Stimulated activated CD4-positive, alpha-beta T cell treated with anti-CD3 and anti-CD28 coated beads, Interleukin-15, amount 100 ng/mL, for 24 hours (primary cell): ENCODE measurements around the gene DPEP1.
"Not testable (repeated sequence)": the region's sequence is repeated elsewhere in the genome, so short reads cannot be mapped to it uniquely, and the experiment has no call there.

Experiments used
- DNase-seq: peaks from one replicate; pipeline ENCODE4 v3.0.0-alpha.2; 2020

DPEP1 gene

GRCh38 chr16:89621698-89622409 lies 8.4 kb downstream of the DPEP1 start:
- no peak for DNase-seq

- no peak for DNase-seq
Observed at GRCh38 chr16:89623511-89624261, 10.2 kb downstream of the DPEP1 start.

DNA sequence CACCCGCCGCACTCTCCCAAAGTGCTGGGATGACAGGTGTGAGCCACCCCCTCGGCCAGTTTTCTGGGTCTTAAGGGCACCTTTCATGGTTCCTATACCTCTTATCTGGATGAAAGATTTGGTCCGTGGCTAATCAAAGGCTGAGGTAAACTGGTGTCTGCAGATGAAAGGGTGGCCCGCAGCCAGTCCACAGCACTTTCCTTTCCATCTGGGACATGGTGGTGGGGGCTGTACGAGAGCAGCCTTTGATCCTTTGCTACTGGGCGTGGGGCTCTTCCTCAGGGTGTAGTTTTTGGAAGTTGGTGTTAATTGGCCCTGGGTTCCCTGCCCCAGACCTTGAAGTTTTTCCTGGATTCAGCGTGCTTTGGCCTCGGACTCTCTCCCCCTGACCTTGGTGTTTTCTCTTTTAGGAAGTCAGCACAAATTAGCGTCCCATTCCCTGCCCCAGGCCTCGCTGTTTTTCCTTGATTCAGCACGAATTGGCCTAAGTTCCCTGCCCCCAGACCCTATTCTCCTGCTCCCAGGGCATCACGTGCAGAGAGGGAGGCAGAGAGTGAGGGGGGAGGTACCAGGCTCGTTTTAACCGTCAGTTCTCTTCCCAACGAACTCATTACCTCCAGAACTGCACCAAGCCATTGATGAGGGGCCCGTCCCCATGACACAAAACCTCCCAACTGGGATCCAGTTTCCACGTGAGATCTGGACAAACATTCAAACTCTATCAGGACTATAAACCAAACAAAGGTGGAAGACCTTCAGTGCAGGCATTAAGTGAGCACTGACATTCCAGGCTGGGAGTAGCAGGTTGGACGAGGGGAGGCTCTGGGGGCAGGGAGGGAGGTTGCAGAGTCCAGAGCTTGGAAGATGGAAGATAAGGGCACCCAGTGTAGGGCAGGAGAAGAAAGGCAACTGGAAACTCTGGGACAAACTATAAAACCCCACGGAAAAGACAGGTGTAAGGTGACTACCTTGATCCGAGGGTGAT lies 11.6 kb downstream of the DPEP1 start:
- no peak for DNase-seq

DNA sequence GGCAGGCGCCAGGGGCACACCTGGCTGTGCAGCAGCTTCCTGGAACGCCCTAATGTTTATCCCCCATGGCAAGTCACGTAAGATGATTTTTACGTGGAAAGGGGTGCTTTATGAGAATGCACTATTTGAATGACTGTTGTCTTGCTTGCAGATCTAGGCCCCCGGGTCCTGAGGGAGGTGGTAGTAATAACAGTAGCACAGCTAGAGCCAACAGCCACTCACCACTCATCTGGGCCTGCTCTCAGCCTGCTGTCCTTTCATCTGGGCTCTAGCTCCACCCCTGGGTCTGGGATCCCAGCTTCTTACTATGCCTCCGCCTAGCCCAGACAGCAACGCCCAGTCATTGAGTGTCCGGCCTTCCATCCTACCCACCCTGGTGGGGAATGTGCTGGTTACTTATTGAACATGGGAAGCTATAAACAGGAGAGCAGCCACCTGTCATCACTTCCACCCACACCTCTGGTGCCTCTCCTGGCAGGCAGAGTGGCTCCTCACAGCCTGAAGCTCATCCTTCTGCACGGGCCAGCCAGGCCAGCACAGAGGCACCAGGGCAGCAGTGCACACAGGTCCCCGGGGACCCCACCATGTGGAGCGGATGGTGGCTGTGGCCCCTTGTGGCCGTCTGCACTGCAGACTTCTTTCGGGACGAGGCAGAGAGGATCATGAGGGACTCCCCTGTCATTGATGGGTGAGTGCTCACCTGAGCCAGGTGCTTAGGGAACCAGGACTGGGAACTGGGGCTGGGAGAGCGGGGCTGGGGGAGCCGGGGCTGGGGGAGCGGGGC lies 16.6 kb downstream of the DPEP1 start:
- DNase-seq, result no peak

GRCh38 chr16:89633064-89633631 lies 19.7 kb downstream of the DPEP1 start:
- no peak for DNase-seq

GRCh38 chr16:89634463-89635385 lies 21.3 kb downstream of the DPEP1 start:
- not testable (repeated sequence) for DNase-seq

GRCh38 chr16:89636663-89637062 lies 23.2 kb downstream of the DPEP1 start:
- DNase-seq, result no peak

DNA sequence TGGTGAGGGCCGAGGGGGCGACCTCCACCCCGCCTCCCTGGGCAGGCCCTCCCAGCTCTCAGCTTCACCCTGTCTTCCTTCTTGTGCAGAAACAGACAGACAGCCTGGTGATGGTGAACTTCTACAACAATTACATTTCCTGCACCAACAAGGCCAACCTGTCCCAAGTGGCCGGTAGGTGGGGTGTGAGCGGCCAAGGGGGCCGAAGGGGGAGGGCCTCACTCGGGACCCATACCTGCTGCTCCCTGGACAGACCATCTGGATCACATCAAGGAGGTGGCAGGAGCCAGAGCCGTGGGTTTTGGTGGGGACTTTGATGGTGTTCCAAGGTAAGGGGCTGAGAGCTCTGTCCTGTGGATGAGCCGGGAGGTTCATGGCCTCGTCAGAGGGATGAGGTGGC lies 23.9 kb downstream of the DPEP1 start:
- DNase-seq, result no peak

DNA sequence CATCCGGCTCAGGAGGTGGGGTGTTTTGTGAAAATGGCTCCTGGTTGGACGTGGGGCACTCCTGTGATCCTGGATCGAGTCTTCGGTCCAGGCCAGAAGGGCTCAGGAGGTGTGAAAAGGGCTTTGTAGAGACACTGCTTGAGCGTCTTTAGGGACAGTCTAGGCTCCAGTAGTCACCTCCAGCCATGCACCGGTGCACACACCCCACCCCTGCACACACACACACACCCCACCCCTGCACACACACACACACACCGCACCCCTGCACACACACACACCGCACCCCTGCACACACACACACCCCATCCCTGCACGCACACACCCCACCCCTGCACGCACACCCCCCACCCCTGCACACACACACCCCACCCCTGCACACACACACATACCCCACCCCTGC lies 25.0 kb downstream of the DPEP1 start:
- no peak for DNase-seq

- DNase-seq, result no peak
Observed at GRCh38 chr16:89639385-89639784, 25.9 kb downstream of the DPEP1 start.

- DNase-seq, result no peak
Observed at GRCh38 chr16:89641458-89642119, 28.1 kb downstream of the DPEP1 start.

- DNase-seq, result no peak
Observed at GRCh38 chr16:89642574-89642973, 29.1 kb downstream of the DPEP1 start.

GRCh38 chr16:89643769-89644300 lies 30.4 kb downstream of the DPEP1 start:
- no peak for DNase-seq

DNA sequence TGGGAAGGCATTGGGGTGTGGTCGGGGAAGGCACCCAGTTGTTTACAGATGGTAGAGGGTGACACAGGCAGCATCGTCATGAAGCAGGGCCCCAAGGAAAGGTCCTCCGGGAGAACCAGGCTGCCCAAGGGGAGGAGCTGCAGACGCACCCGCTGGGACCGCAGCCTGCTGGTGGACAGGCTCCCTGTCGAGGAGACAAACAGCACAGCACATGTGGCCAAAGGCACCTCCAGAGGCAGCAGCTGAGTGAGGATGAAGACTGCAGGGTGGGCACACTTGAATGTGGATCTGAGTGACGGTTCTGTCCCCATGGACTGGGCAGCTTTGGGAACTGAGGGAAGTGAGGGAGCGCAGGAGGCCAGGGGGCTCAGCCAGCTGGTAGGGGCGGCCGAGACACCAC lies 31.7 kb downstream of the DPEP1 start:
- DNase-seq, result no peak

DNA sequence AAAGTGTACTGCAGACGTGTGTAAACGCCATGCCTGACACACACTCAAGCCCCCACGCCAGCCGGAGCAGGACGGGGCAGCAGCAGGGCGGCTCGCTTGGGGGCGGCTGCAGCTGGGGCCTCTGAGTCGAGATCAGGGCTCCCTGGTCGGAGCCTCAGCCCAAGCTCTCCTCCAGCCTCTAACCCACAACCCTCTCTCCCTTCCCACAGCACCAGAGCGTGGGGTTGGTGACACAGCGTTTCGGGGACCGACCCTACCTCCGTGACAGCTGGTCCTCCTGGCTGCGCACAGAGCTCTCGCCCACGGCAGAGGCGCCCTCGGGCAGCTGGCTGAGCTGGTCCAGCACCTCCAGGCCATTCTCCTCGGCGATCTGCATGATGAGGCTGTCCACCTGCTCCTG lies 32.8 kb downstream of the DPEP1 start:
- DNase-seq, result no peak

DNA sequence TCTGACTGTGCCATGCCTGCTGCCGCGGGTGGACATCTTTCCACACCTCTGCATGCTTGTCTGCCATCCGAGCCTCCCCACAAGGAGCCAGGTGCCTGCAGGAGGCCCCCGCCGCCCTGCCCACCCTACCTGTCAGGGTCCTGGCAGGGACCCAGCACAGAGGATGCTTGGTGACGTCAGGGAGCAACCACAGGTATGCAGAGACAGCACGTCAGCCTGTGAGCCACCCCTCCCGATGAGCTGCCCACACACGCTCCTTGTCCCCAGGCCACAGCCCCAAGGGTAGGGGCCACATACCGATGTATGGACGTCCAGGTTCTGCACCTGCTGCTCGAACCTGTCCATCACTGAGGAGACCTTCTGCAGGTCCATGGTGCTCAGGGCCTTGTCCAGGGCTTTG lies 33.5 kb downstream of the DPEP1 start:
- no peak for DNase-seq

DNA sequence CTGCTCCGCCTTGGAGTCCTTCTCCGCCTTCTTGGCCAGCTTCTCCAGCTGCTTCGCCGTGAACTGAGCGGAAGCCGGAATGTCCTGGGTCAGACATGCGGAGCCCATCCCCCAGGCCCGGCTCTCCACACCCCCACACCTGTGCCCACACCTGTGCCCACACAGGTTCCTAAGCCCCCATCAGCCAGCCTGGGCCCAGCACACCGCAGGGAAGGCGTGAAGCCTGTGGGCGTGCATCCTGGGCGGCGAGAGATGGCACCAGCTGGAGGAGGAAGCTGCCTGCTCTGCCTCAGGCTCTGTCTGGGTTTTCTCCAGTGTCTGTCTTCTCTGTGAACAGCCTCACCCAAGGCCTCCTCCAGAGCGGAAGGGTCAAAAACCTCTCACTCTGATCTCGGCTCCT lies 38.1 kb downstream of the DPEP1 start:
- no peak for DNase-seq

DNA sequence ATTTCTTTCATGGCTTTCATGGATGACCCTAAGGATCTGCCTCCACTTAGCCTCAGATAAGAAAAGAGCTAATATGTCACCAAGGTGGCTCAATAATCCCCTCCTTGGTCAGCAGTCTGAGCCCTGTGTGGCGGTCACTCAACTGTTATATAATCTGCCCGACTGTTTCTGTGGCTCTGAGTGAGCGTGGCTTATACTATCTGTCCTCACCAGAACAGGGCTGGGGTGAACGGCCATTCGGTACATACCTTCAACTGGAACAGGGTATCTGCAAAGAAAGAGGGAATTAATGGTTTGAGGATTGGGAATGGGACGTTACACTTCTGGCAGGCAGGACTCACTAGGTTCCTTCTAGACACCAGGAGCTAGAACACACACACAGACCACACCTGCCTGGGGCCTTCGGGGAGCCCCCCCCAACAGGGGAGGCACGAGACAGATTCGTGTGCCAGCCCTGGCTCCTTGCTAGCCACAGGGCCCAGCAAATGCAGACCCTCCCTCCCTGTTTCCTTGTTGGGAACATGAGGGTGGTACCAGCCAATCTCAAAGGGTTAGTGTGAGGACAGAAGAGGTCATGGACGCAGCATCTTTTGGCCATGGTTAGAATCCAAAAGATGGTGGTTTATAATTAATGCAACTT lies 40.3 kb downstream of the DPEP1 start:
- DNase-seq, result no peak

DNA sequence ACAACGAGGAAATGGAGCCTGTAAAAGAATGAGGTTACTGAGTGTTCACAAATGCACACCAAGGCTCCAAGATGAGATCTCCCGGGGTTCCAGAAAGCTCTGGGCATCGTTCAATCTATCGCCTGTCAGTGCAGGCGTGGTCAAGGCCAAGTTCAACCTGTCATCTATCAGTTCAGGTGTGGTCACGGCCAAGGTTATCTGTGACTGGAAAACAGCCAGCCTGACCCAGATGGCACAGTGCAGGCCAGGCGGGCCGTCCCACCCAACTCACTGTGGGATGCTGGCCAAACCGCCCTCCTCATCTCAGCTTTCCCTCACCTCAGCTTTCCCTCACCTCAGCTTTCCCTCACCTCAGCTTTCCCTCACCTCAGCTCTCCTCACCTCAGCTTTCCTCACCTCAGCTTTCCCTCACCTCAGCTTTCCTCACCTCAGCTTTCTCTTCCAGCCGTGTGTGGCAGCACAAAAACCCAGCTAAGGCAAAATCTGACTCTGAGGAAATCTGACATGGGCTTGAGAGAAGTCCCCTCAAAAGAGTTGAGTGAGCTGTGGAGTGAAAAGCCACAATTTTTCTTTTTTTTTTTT lies 41.7 kb downstream of the DPEP1 start:
- DNase-seq, result no peak
